GM18507 (cell line): ENCODE measurements around the gene PPM1L.

ENCODE experiments used
- DNase-seq: peaks from one replicate; pipeline ENCODE4 v3.0.0; 2011; ENCODE audit warnings: low read depth; ENCODE audit not compliant: insufficient read length; ENCODE audit errors: extremely low spot score
- FAIRE-seq: peaks from 2 replicates; lab custom pipeline; 2011; peaks lifted over from hg19 to GRCh38; lab: Jason Lieb, UNC

Gene PPM1L

DNA sequence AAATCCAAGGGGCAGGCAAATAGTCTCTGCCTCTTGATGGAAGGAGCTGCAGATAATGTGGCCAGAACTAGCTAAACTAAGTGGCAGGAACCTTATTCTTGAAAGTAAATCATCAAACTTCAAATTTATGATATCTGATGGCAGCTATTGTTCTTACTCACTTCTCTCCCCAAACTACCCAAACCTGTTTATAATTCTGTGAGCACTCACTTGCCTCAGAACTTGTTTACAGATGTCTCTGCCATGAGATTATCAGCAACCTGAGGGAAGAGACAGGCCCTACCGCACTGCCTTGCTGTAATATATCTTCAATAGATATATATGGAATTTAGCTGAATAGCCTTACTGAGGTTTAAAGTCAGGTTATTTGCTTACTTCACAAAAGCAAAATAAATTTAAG is 351.3 kb downstream of the PPM1L start:
- FAIRE-seq (no peak), DNase-seq (no peak)

DNA sequence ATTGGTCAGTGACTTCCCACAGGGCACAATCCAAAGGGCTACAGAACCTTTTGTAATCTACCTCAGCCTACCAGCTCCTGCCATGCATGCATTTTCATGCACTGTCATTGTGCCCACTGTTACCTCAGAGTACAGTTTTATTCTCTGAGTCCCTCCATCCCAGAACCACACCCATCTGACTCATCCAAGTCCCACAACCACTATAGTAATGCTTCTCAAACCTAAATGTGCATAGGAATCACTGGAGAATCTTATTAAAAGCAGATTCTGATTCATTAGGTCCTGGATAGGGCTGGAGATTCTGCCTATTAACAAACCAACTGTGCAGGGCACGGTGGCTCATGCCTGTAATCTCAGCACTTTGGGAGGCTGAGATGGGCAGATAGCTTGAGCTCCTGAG is 352.8 kb downstream of the PPM1L start:
- FAIRE-seq, result no peak
- no peak for DNase-seq

DNA sequence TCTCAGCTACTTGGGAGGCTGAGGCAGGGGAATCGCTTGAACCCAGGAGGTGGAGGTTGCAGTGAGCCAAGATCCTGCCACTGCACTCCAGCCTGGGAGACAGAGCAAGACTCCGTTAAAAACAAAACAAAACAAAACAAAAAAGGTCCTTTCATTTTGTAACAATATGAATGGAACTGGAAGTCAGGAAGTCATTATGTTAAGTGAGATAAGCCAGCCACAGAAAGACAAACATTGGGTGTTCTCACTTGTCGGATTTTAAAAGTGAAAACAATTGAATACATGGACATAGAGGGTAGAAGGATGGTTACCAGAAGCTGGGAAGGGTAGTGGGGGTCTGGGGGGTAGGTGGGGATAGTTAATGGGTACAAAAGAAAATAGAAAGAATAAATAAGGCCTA is 361.6 kb downstream of the PPM1L start:
- DNase-seq (no peak), FAIRE-seq (no peak)

DNA sequence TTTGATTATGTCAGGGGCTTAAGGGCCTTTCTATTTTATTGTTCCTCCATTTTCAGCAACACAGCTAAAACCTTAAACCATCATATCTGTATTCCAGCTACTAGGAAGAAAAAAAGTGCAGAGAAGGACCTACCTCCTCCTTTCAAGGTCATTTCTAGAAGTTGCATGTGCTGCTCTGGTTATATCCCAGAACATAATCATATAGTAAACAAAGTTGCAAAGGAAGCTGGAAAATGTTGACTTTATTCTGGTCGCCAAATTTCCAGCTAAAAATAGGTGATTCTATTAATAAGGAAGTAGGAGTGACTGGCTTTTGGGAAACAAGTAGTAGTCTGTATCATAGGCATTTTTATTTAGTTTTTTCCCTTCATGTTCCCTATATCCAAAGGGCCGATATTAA is 370.5 kb downstream of the PPM1L start:
- FAIRE-seq (no peak), DNase-seq (no peak)
